Fibroblast of lung (primary cell): ENCODE results near the gene DCAF15.

ENCODE experiments used
- EZH2 ChIP-seq: IDR thresholded peaks from 2 replicates; pipeline ENCODE4 v1.5.1; 2012; ENCODE audit warnings: low read length, control low read depth, mild to moderate bottlenecking; ENCODE audit errors: missing control alignments
- TF ChIP-seq, protein P1 (sequence below), 2 donors: IDR thresholded peaks in 1 of 2; conservative IDR thresholded peaks in 1 of 2; 1 replicate in 1 of 2; 2 replicates in 1 of 2; pipeline ENCODE4 v1.5.1; 2011 to 2012; ENCODE audit warnings: low read length in 2 of 2, control low read depth in 1 of 2, inconsistent platforms in 1 of 2, low read depth in 1 of 2, mild to moderate bottlenecking in 1 of 2

DNA sequence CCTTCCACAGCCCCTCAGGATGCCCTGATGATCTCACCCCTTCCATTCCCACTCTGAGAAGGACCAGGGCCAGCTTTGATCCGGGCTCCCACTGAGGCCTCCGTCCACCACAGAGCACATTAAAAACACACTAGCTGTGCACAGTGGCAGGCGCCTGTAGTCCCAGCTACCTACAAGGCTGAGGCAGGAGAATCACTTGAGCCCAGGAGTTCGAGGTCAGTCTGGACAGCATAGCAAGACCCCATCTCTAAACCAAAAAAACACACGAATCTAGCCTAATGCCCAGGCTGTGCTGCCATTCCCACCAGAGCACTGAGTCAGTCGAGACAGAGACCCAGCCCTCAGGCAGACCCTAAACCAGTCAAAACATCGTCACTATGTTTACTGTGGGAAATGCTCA, 39.7 kb downstream of the DCAF15 start:
- TF ChIP-seq, protein P1, sequence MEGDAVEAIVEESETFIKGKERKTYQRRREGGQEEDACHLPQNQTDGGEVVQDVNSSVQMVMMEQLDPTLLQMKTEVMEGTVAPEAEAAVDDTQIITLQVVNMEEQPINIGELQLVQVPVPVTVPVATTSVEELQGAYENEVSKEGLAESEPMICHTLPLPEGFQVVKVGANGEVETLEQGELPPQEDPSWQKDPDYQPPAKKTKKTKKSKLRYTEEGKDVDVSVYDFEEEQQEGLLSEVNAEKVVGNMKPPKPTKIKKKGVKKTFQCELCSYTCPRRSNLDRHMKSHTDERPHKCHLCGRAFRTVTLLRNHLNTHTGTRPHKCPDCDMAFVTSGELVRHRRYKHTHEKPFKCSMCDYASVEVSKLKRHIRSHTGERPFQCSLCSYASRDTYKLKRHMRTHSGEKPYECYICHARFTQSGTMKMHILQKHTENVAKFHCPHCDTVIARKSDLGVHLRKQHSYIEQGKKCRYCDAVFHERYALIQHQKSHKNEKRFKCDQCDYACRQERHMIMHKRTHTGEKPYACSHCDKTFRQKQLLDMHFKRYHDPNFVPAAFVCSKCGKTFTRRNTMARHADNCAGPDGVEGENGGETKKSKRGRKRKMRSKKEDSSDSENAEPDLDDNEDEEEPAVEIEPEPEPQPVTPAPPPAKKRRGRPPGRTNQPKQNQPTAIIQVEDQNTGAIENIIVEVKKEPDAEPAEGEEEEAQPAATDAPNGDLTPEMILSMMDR (conservative IDR thresholded peaks at IDR 0.05 in 1 of 2, IDR thresholded peaks at IDR 0.05 in 1 of 2; ENCODE audit: low read depth in 1 of 2, low read length in 2 of 2): no peak
- no peak for TF ChIP-seq EZH2
